K562 (cell line): ENCODE results near the gene VEGFA. TPM values are rescaled to one million over a fixed set of nuclear protein-coding genes. Genes with fewer than 3 reads are reported as not detected.

Experiments
- CTBP1 ChIP-seq: fragments of 450-650 bp; IDR thresholded peaks from 2 replicates; pipeline ENCODE4 v1.6.1; 2016; ENCODE audit warnings: borderline replicate concordance
- HDAC2 ChIP-seq: fragments of 450-650 bp; IDR thresholded peaks from 2 replicates; pipeline ENCODE4 v1.6.1; 2016; ENCODE audit warnings: mild to moderate bottlenecking
- JUN ChIP-seq, 2 experiments: sonication (generic) in 1 of 2; formaldehyde crosslinking in 1 of 2; IDR thresholded peaks; 2 replicates each; pipeline versions ENCODE4 v1.6.1 to v1.8.0; 2012 to 2022; ENCODE audit warnings: borderline replicate concordance in 2 of 2, mild to moderate bottlenecking in 2 of 2, improper control_type of control experiment in 1 of 2, low read depth in 1 of 2, low read length in 1 of 2, missing genetic modification reagents in 1 of 2
- NFXL1 ChIP-seq: fragments of 450-650 bp; formaldehyde crosslinking; IDR thresholded peaks from 2 replicates; pipeline ENCODE4 v1.4.0; 2021; ENCODE audit warnings: mild to moderate bottlenecking
- POLR2AphosphoS2 ChIP-seq: IDR thresholded peaks from 2 replicates; pipeline ENCODE4 v1.6.1; 2012; ENCODE audit warnings: low read length, improper control_type of control experiment
- REST ChIP-seq, 2 experiments: fragments of 450-650 bp; formaldehyde crosslinking in 1 of 2; IDR thresholded peaks; 2 replicates each; pipeline versions ENCODE4 v1.4.0 to v1.6.1; 2014 to 2020; ENCODE audit warnings: mild to moderate bottlenecking in 2 of 2, borderline replicate concordance in 1 of 2, low read depth in 1 of 2
- RUNX1 ChIP-seq: sonication (generic); IDR thresholded peaks from 2 replicates; pipeline ENCODE4 v1.6.1; 2016; ENCODE audit warnings: antibody characterized with exemption, low read depth
- polyA plus RNA-seq, 8 experiments: library from polyadenylated mRNA; depleted of rRNA in 4 of 8; stranded (reverse) in 5 of 8; unstranded in 3 of 8; fragments of >200 nt; fragmentation: Nextera tagmentation in 2 of 8; fragmentation: Illumina TruSeq in 1 of 8; extraction: Ambion mirVana in 2 of 8; extraction: Trizol in 1 of 8; gene quantifications; 2 replicates each; pipeline versions ENCODE4 v1.2.1 to v1.2.3, GENCODE V29; 2011 to 2014; ENCODE audit warnings: inconsistent platforms in 1 of 8, missing spikeins in 1 of 8
- total RNA-seq, 7 experiments: library from RNA; depleted of rRNA in 6 of 7; stranded (reverse); fragments of >200 nt in 6 of 7; fragmentation: Illumina TruSeq in 2 of 7; extraction: Trizol in 2 of 7; gene quantifications; 2 replicates each; pipeline versions ENCODE4 v1.2.1 to v1.2.3, GENCODE V29; 2011 to 2021; ENCODE audit warnings: low replicate concordance in 1 of 7
- TF ChIP-seq, protein P1 (sequence below): sonication (generic); formaldehyde crosslinking; IDR thresholded peaks from 2 replicates; pipeline ENCODE4 v1.8.1; 2023; ENCODE audit warnings: mild to moderate bottlenecking, missing genetic modification reagents

VEGFA gene
- total and polyA plus RNA-seq, 9 of the 15 experiments (the other 6 are each of a cell fraction or from before 2014, with no cell fraction given), result 14.0 to 271 (median 124) TPM

DNA sequence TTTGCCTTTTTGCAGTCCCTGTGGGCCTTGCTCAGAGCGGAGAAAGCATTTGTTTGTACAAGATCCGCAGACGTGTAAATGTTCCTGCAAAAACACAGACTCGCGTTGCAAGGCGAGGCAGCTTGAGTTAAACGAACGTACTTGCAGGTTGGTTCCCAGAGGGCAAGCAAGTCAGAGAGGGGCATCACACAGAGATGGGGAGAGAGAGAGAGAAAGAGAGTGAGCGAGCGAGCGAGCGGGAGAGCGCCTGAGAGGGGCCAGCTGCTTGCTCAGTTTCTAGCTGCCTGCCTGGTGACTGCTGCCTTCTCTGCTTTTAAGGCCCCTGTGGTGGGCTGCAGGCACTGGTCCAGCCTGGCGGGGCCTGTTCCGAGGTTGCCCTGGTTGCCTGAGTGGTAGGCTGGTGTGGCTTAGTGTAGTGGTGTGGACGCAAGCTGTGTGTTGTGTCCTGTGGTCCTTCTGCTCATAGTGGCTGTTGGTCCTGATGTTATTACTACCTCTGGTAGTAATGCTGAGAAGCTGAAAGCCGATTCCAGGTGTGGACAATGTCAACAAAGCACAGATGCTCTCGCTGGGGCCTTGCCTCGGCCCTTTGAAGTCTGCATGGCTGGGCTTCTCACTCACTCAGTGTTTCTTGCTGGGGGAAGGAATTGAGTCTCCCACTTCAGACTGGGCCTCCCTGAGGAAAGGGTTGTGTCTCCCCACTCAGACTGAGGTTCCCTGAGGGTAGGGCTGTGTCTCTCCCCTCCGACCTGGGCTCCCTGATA lies 12.1 kb downstream of the VEGFA start (continued):
- TF ChIP-seq POLR2AphosphoS2 (peak; percentile 11; the same call in 1 of the 2 replicates), HDAC2 (no peak), JUN (IDR thresholded peaks at IDR 0.05; ENCODE audit: borderline replicate concordance, low read depth, low read length) (no peak), JUN (CRISPR knock-in tag; IDR thresholded peaks at IDR 0.05; ENCODE audit: borderline replicate concordance) (no peak), NFXL1 (CRISPR knock-in tag) (no peak), CTBP1 (0 out of 2 replicates have a peak, but pooled peaks have one; percentile 11), RUNX1 (no peak), REST (IDR thresholded peaks at IDR 0.05; ENCODE audit: borderline replicate concordance) (no peak), REST (CRISPR knock-in tag; IDR thresholded peaks at IDR 0.05; ENCODE audit: low read depth) (0 out of 2 replicates have a peak, but pooled peaks have one; percentile 25)
- TF ChIP-seq, protein P1, sequence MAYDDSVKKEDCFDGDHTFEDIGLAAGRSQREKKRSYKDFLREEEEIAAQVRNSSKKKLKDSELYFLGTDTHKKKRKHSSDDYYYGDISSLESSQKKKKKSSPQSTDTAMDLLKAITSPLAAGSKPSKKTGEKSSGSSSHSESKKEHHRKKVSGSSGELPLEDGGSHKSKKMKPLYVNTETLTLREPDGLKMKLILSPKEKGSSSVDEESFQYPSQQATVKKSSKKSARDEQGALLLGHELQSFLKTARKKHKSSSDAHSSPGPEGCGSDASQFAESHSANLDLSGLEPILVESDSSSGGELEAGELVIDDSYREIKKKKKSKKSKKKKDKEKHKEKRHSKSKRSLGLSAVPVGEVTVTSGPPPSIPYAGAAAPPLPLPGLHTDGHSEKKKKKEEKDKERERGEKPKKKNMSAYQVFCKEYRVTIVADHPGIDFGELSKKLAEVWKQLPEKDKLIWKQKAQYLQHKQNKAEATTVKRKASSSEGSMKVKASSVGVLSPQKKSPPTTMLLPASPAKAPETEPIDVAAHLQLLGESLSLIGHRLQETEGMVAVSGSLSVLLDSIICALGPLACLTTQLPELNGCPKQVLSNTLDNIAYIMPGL (CRISPR knock-in tag), result peak; percentile 33; the same call in 1 of the 2 replicates
- TF ChIP-seq, all 486 proteins: peak for 9
